Body of pancreas (tissue), 4 donors: ENCODE measurements around the gene HPSE2. TPM values are rescaled to one million over a fixed set of nuclear protein-coding genes. Genes with fewer than 3 reads are reported as not detected.

Source experiments
- ATAC-seq: fragments of 150-250 bp; one replicate; pipeline ENCODE4 v1.9.1; 2016
- DNase-seq, 4 donors: peaks; one replicate each; pipeline ENCODE4 v3.0.0-alpha.2; 2019
- H3K27ac ChIP-seq, 4 donors: fragments of 200-600 bp; sonication (generic); 1 replicate in 3 of 4; 2 replicates in 1 of 4; pipeline versions ENCODE4 v1.5.1 to v1.6.1; 2016 to 2019; ENCODE audit warnings: mild to moderate bottlenecking in 1 of 4, mixed read lengths in 1 of 4, moderate library complexity in 1 of 4
- H3K27me3 ChIP-seq, 2 donors: fragments of 200-600 bp; sonication (generic); one replicate each; pipeline ENCODE4 v1.6.0; 2016; ENCODE audit warnings: mild to moderate bottlenecking in 1 of 2
- H3K36me3 ChIP-seq, 2 donors: fragments of 200-600 bp; sonication (generic); replicated peaks in 1 of 2; 2 replicates each; pipeline ENCODE4 v1.5.1; 2016; ENCODE audit warnings: low read depth in 2 of 2; ENCODE audit not compliant: insufficient read depth in 1 of 2
- H3K4me1 ChIP-seq: fragments of 200-600 bp; sonication (generic); one replicate; pipeline ENCODE4 v1.6.0; 2016
- H3K4me3 ChIP-seq, 2 donors: fragments of 200-600 bp; sonication (generic); 1 replicate in 1 of 2; 2 replicates in 1 of 2; pipeline ENCODE4 v1.5.1; 2016 to 2019
- H3K9me3 ChIP-seq, 3 donors: fragments of 200-600 bp; sonication (generic); 1 replicate in 2 of 3; 2 replicates in 1 of 3; pipeline ENCODE4 v1.5.1; 2016
- CTCF ChIP-seq, 7 experiments: fragments of 450-650 bp in 4 of 7; fragments of 200-600 bp in 3 of 7; sonication (generic) in 3 of 7; IDR thresholded peaks; one replicate each; pipeline ENCODE4 v1.5.1; 2016 to 2019; ENCODE audit warnings: antibody characterized with exemption in 7 of 7
- POLR2A ChIP-seq, 3 donors: fragments of 450-650 bp; IDR thresholded peaks; one replicate each; pipeline ENCODE4 v1.6.1; 2016; ENCODE audit warnings: antibody characterized with exemption in 3 of 3, mild to moderate bottlenecking in 2 of 3
- WGBS, 2 donors: methylation state at CpG; one replicate each; pipeline ENCODE4 v1.1.5; 2017; 5-methylcytosine and 5-hydroxymethylcytosine counted together
- intact Hi-C: fragments of 100-400 bp; cut with DNase I; formaldehyde crosslinking; loops from one replicate; pipeline ENCODE4 v1.15.1; 2023
- total RNA-seq, 2 donors: library from RNA; depleted of rRNA; stranded (reverse); fragments of >200 nt; gene quantifications; one replicate each; pipeline ENCODE4 v1.1.0, GENCODE V29; 2016

HPSE2 gene
- total RNA-seq, 2 donors from 2014 or later, result not detected

DNA sequence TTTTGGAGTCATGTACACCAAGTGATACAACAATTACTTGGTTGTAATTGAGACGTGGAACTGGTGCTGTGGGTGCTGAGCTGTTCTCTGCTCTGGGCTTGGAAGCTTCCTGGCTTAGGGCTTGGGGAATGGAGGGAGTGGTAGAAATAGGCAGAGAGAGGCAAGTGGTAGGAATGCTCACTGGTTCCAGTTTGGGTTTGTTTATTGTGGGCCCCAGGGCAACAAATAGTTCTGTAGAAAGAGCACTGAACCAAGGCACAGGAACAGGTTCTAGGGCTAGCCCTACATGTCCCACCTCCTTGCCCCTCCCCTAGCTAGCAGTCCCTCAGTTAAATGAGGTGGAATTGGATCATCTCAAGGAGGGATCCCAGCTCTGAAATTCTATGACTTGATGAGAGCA is 622.2 kb downstream of the HPSE2 start:
- no peaks in the 10 kb centered on the region for H3K27me3 ChIP-seq
- no peaks in the 10 kb centered on the region for H3K36me3 ChIP-seq
- H3K4me3 ChIP-seq, result no peak overlapping the region
- no peak for TF ChIP-seq POLR2A (IDR thresholded peaks at IDR 0.05)
- intact Hi-C loops, result no loop called here
- H3K9me3 ChIP-seq, result no peaks in the 10 kb centered on the region
- ATAC-seq, result no peak
- no peak overlapping the region for H3K27ac ChIP-seq
- H3K4me1 ChIP-seq, result no peaks in the 10 kb centered on the region
- DNase-seq, result no peak
- 65 to 72% methylated on average over 1 of the region's 1 CpG for WGBS, 2 donors

- intact Hi-C loops, result no loop called here
- Histone ChIP-seq H3K27me3 (no peaks in the 10 kb centered on the region), H3K9me3 (no peaks in the 10 kb centered on the region), H3K4me3 (no peak overlapping the region), H3K36me3 (no peaks in the 10 kb centered on the region), H3K27ac (no peak overlapping the region), H3K4me1 (no peaks in the 10 kb centered on the region)
- no peak for DNase-seq
- no peak for TF ChIP-seq CTCF (IDR thresholded peaks at IDR 0.05)
- no peak for TF ChIP-seq POLR2A (IDR thresholded peaks at IDR 0.05)
- ATAC-seq, result no peak
- WGBS, 2 donors, result 65 to 73% methylated on average over 2 of the region's 2 CpGs
These were observed 624.2 kb downstream of the HPSE2 start for GRCh38 chr10:98611436-98611835.

- Histone ChIP-seq H3K9me3 (no peaks in the 10 kb centered on the region), H3K4me3 (no peak overlapping the region), H3K27me3 (no peaks in the 10 kb centered on the region), H3K27ac (no peak overlapping the region), H3K4me1 (no peaks in the 10 kb centered on the region), H3K36me3 (no peaks in the 10 kb centered on the region)
- TF ChIP-seq CTCF (IDR thresholded peaks at IDR 0.05) (no peak), POLR2A (IDR thresholded peaks at IDR 0.05) (no peak)
- DNase-seq, result peak in 1 of 4 donors; percentile 9
- no peak for ATAC-seq
- intact Hi-C loops, result no loop called here
- 48 to 59% methylated on average over 5 of the region's 5 CpGs for WGBS, 2 donors
These were observed 624.8 kb downstream of the HPSE2 start for GRCh38 chr10:98610836-98611235.

- WGBS, 2 donors, result 67 to 94% methylated on average over 1 of the region's 1 CpG
These were observed 625.4 kb downstream of the HPSE2 start for GRCh38 chr10:98610301-98610700.

GRCh38 chr10:98609265-98609664 is 626.4 kb downstream of the HPSE2 start:
- ATAC-seq (no peak), DNase-seq (no peak)
- no peak overlapping the region for H3K27ac ChIP-seq
- H3K4me1 ChIP-seq, result no peaks in the 10 kb centered on the region
- TF ChIP-seq POLR2A (IDR thresholded peaks at IDR 0.05), result no peak
- no peak for TF ChIP-seq CTCF (IDR thresholded peaks at IDR 0.05)
- H3K9me3 ChIP-seq, result no peaks in the 10 kb centered on the region
- H3K36me3 ChIP-seq, result no peaks in the 10 kb centered on the region
- intact Hi-C loops, result no loop called here
- H3K4me3 ChIP-seq, result no peak overlapping the region
- no peaks in the 10 kb centered on the region for H3K27me3 ChIP-seq
- WGBS, 2 donors, result 86 to 87% methylated on average over 2 of the region's 2 CpGs

More at GRCh38 chr10:98610301-98610700, 625.4 kb downstream of the HPSE2 start:
- TF ChIP-seq POLR2A (IDR thresholded peaks at IDR 0.05) (no peak), CTCF (IDR thresholded peaks at IDR 0.05) (no peak)
- no peak for ATAC-seq
- intact Hi-C loops, result no loop called here
- Histone ChIP-seq H3K4me3 (no peak overlapping the region), H3K27ac (no peak overlapping the region), H3K9me3 (no peaks in the 10 kb centered on the region), H3K4me1 (no peaks in the 10 kb centered on the region), H3K36me3 (no peaks in the 10 kb centered on the region), H3K27me3 (no peaks in the 10 kb centered on the region)
- no peak for DNase-seq
